DND-41 (cell line): ENCODE data around the gene KAT6B.

Experiments
- EZH2 ChIP-seq: IDR thresholded peaks from 3 replicates; pipeline ENCODE4 v1.6.1; 2012; ENCODE audit warnings: borderline replicate concordance, low read depth, mild to moderate bottlenecking, moderate library complexity, low read length, inconsistent platforms; ENCODE audit not compliant: severe bottlenecking
- TF ChIP-seq, protein P1 (sequence below): IDR thresholded peaks from 2 replicates; pipeline ENCODE4 v1.5.1; 2012; ENCODE audit warnings: borderline replicate concordance, low read length, moderate library complexity, mild to moderate bottlenecking; ENCODE audit not compliant: poor library complexity, severe bottlenecking; ENCODE audit errors: extremely low read depth

DNA sequence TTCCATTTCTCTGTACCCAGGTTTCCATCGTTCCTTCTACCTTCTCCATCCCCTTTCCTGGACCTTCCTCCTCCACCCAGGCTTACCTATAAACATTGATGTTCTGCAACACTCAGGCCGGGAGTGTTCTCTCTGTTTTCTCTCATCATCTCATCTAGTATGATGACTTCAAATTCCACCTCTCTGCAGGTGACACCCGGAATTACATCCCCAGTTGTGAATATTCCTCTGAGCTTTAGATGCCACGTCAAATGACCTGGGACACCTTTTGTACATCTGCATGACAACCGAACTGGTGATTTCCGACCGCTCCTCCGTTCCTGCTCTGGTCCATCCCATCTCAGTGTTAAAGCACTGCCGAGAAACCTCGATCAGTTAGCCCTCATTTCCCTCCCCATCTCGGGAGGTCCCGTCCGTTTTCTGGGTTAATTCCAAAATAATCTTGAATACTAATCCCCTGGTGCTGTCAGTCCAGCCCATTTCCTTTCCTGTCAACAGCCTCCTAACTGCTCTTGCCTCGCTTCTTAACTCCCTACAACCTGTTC, 208.4 kb downstream of the KAT6B start:
- TF ChIP-seq, protein P1, sequence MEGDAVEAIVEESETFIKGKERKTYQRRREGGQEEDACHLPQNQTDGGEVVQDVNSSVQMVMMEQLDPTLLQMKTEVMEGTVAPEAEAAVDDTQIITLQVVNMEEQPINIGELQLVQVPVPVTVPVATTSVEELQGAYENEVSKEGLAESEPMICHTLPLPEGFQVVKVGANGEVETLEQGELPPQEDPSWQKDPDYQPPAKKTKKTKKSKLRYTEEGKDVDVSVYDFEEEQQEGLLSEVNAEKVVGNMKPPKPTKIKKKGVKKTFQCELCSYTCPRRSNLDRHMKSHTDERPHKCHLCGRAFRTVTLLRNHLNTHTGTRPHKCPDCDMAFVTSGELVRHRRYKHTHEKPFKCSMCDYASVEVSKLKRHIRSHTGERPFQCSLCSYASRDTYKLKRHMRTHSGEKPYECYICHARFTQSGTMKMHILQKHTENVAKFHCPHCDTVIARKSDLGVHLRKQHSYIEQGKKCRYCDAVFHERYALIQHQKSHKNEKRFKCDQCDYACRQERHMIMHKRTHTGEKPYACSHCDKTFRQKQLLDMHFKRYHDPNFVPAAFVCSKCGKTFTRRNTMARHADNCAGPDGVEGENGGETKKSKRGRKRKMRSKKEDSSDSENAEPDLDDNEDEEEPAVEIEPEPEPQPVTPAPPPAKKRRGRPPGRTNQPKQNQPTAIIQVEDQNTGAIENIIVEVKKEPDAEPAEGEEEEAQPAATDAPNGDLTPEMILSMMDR: no peak
- no peak for TF ChIP-seq EZH2
